GM19452 (cell line): ENCODE measurements around the gene CCDC197.

Experiments used
- ATAC-seq: cut with Tn5 transposase; IDR thresholded peaks from one replicate; pipeline ENCODE4 v1.9.1; 2021; ENCODE audit not compliant: unreplicated experiment

CCDC197 gene

DNA sequence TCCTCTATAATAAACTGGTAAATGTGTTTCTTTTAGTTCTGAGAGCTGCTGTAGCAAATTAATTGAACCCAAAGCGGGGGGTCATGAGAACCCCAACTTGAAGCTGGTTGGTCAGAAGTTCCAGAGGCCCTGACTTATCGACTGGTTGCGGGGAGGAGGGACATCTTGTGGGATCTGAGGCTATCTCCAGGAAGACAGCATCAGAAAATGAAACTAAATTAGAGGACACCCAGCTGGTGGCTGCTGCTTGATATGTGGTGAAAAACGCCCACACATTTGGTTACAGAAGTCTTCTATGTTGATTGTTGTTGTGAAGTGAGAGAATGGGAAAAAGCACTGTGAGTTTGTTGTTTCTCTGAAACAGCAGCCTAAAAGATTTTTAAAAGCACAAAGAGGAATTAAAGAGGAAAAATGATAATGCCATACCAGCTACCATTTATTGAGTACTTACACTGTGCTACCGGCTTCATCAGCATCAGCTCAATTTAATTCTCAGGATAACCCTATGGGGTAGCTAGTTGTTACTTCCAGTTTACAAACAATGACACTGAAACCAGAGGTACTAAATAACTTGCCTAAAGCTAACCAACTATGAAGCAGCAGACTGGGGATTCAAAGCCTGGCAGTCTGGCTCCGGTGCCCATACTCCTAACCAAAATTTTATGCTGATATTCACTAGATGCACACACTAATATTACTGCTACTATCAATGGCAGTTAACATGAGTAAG is 59.6 kb downstream of the CCDC197 start:
- peak; percentile 84 for ATAC-seq

DNA sequence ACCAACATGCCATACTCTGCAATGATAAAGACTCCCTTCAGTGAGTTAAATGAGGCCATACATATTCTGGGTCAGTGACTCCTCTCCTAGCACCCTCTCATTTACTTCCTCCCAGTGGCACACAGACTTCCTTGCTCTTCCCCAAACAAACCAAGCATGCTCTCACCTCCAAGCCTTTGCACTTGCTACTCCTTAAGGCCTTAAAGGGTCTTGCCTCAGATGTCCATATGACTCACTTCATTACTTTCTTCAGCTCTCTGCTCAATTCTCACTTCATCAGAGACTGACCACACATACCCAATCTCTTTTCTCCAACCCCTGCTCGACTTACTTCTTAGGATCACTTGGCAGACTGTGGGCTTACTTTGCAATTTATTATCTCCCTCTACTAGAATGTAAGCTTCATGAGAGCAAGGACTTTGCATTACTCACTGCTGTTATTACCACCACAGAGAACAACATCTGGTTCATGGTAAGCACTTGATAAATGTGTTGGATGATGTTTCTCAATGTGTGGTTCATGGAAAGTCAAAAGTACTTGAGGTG is 61.1 kb downstream of the CCDC197 start:
- no peak for ATAC-seq
